ENCODE measurements around the gene PRODH2. TPM values are rescaled to one million over a fixed set of nuclear protein-coding genes. Genes with fewer than 3 reads are reported as not detected.

Gene PRODH2
- total and polyA plus RNA-seq, 3 donors from 2014 or later = 0.99 to 2.7 (median 1.3) TPM

DNA sequence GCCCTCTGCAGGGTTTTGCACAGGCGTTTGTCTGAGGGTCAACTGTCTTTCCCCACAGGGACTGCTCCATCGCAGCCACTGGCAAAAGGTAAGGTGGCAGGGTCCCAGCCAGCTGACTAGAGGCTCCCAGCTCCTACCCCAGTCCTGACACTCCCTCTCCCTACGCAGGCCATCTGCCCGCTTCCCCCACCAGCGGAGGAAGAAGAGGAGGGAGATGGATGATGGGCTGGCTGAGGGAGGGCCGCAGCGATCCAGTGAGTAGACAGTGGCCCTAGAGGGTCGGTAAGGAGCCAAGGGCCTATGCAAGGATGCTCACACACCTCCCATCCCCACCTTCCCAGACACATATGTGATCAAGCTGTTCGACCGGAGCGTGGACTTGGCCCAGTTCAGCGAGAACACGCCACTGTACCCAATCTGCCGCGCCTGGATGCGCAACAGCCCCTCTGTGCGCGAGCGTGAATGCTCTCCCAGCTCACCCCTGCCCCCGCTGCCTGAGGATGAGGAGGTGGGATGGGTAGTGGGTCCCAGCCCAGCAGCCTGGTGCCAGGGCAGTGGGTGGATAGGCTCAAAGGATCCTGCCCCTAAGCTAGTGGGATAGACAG is 59.8 kb downstream of the PRODH2 start:
- intact Hi-C loops (cut with DNase I; ENCODE audit: low total_unique reads) = no loop called here
- Histone ChIP-seq H3K27me3 (no peaks in the 10 kb centered on the region), H3K4me1 (peaks cover 26% of the 10 kb centered on the region), H3K36me3 (ENCODE audit: low read depth, missing control alignments) (no peaks in the 10 kb centered on the region), H3K4me3 (no peak overlapping the region), H3K27ac (no peak overlapping the region), H3K9me3 (no peaks in the 10 kb centered on the region)
- no peak for DNase-seq
- TF ChIP-seq, protein P1, sequence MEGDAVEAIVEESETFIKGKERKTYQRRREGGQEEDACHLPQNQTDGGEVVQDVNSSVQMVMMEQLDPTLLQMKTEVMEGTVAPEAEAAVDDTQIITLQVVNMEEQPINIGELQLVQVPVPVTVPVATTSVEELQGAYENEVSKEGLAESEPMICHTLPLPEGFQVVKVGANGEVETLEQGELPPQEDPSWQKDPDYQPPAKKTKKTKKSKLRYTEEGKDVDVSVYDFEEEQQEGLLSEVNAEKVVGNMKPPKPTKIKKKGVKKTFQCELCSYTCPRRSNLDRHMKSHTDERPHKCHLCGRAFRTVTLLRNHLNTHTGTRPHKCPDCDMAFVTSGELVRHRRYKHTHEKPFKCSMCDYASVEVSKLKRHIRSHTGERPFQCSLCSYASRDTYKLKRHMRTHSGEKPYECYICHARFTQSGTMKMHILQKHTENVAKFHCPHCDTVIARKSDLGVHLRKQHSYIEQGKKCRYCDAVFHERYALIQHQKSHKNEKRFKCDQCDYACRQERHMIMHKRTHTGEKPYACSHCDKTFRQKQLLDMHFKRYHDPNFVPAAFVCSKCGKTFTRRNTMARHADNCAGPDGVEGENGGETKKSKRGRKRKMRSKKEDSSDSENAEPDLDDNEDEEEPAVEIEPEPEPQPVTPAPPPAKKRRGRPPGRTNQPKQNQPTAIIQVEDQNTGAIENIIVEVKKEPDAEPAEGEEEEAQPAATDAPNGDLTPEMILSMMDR (IDR thresholded peaks at IDR 0.05) = no peak
- no peak for TF ChIP-seq POLR2A (IDR thresholded peaks at IDR 0.05)
- 82 to 92% methylated on average over 4 to 20 of the region's 20 CpGs for WGBS, 2 donors

DNA sequence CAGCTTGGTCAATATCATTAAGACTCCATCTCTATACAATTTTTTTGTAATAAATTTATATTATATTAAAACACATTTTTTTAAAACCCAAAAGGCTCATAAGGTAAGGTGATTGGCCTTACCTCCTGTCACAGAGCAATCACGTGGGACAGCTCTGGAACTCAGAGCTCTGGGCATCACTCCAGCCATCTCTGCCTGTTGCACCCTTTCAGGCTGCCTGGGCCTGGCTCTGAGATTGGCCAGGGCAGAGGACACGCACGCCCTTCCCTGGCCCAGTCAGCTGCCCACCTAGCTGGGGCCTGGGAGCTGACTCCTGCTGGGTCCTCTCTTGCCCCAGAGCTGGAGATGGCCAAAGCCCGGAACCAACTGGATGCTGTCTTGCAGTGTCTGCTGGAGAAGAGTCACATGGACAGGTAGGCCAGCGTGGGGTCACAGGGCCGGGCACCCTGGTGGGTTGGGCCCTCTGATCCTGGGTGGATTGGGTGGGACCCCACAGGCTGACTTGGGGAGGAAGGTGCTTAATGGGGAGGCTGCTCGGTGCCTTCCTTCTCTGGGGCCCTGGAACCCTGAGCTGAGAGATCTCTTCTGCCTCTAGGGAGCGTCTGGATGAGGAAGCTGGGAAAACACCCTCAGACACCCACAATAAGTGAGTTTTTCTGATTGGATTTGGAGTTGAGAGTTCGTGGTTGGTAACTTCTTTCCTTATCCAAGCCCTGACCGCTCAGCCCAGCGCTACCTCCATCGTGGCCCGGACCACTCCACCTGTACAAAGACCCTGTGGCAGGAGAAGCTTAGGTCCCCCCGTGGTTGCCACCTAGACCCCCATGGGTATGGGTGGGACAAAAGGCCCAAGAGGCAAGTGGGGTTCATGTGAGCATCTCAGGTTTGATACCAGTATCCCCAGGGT is 60.6 kb downstream of the PRODH2 start:
- Histone ChIP-seq H3K4me1 (peaks cover 22% of the 10 kb centered on the region), H3K9me3 (no peaks in the 10 kb centered on the region), H3K27me3 (no peaks in the 10 kb centered on the region), H3K4me3 (no peak overlapping the region), H3K27ac (no peak overlapping the region), H3K36me3 (ENCODE audit: low read depth, missing control alignments) (no peaks in the 10 kb centered on the region)
- no peak for TF ChIP-seq POLR2A (IDR thresholded peaks at IDR 0.05)
- TF ChIP-seq, protein P1 (IDR thresholded peaks at IDR 0.05) = no peak
- DNase-seq = no peak
- intact Hi-C loops (cut with DNase I; ENCODE audit: low total_unique reads) = no loop called here
- WGBS, 2 donors = 86 to 90% methylated on average over 10 to 14 of the region's 14 CpGs

DNA sequence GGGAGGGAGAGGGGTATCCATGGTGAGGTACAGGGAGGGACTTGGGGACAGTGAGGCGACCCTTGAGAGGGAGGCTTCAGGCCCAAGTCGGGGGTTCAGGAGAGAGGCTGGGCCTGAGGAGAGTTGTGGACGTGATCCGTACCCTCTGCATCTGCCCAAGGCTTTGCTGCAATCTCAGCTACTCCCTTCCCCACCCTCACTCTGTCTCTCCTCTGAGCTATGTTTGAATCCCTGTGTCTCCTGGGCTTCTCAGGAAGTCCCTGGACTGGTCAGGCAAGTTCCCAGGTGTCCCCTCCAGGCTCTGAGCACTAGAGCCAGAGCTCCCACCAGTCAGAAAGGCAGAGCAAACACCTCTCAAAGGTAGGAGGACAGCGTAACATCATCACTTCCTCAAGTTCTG is 62.5 kb downstream of the PRODH2 start:
- no peak overlapping the region for H3K27ac ChIP-seq
- intact Hi-C loops (cut with DNase I; ENCODE audit: low total_unique reads) = no loop called here
- H3K4me1 ChIP-seq = peaks cover 20% of the 10 kb centered on the region
- H3K27me3 ChIP-seq = no peaks in the 10 kb centered on the region
- H3K4me3 ChIP-seq = no peak overlapping the region
- H3K36me3 ChIP-seq (ENCODE audit: low read depth, missing control alignments) = no peaks in the 10 kb centered on the region
- no peaks in the 10 kb centered on the region for H3K9me3 ChIP-seq
- TF ChIP-seq, protein P1 (IDR thresholded peaks at IDR 0.05) = no peak
- no peak for TF ChIP-seq POLR2A (IDR thresholded peaks at IDR 0.05)
- WGBS, 2 donors = 77 to 80% methylated on average over 4 to 5 of the region's 5 CpGs
- DNase-seq = no peak

Other genes with a start within 250 kb of the PRODH2 start
- gene ATP4A, start 249.2 kb downstream of the PRODH2 start, total RNA-seq = 1 to 10 TPM in 1 of 2 donors, under 1 TPM in 1; 0.87 to 1.1 TPM
- gene ATP4A, start 249.2 kb downstream of the PRODH2 start, polyA plus RNA-seq (ENCODE audit: insufficient read depth, low read depth, low replicate concordance) = 1.1 TPM
- under 1 TPM in 1 of 2 donors, not detected in 1; 0.74 TPM for gene PMIS2, start 226.7 kb downstream of the PRODH2 start, total RNA-seq
- 2.0 TPM for gene PMIS2, start 226.7 kb downstream of the PRODH2 start, polyA plus RNA-seq (ENCODE audit: insufficient read depth, low read depth, low replicate concordance)
- 10 to 100 TPM; 25.5 to 33.9 TPM for gene HAUS5, start 200.1 kb downstream of the PRODH2 start, total RNA-seq
- gene HAUS5, start 200.1 kb downstream of the PRODH2 start, polyA plus RNA-seq (ENCODE audit: insufficient read depth, low read depth, low replicate concordance) = 24.4 TPM
- gene RBM42, start 183.8 kb downstream of the PRODH2 start, total RNA-seq = 100 to 1,000 TPM; 105 to 109 TPM
- 64.2 TPM for gene RBM42, start 183.8 kb downstream of the PRODH2 start, polyA plus RNA-seq (ENCODE audit: insufficient read depth, low read depth, low replicate concordance)
- 10 to 100 TPM in 1 of 2 donors, 1 to 10 TPM in 1; 4.8 to 14.4 TPM for gene ETV2, start 171.1 kb downstream of the PRODH2 start, total RNA-seq
- gene ETV2, start 171.1 kb downstream of the PRODH2 start, polyA plus RNA-seq (ENCODE audit: insufficient read depth, low read depth, low replicate concordance) = 27.2 TPM
- gene COX6B1, start 164.5 kb downstream of the PRODH2 start, total RNA-seq = 100 to 1,000 TPM; 198 to 262 TPM
- 322 TPM for gene COX6B1, start 164.5 kb downstream of the PRODH2 start, polyA plus RNA-seq (ENCODE audit: insufficient read depth, low read depth, low replicate concordance)
- under 1 TPM; 0.37 to 0.47 TPM for gene UPK1A, start 146.3 kb downstream of the PRODH2 start, total RNA-seq
- gene UPK1A, start 146.3 kb downstream of the PRODH2 start, polyA plus RNA-seq (ENCODE audit: insufficient read depth, low read depth, low replicate concordance) = 1.0 TPM
- 10 to 100 TPM; 26.1 to 32.5 TPM for gene ZBTB32, start 108.3 kb downstream of the PRODH2 start, total RNA-seq
- gene ZBTB32, start 108.3 kb downstream of the PRODH2 start, polyA plus RNA-seq (ENCODE audit: insufficient read depth, low read depth, low replicate concordance) = 125 TPM
- gene KMT2B, start 94.8 kb downstream of the PRODH2 start, total RNA-seq = 100 to 1,000 TPM; 109 to 110 TPM
- gene KMT2B, start 94.8 kb downstream of the PRODH2 start, polyA plus RNA-seq (ENCODE audit: insufficient read depth, low read depth, low replicate concordance) = 73.3 TPM
- gene IGFLR1, start 70.4 kb downstream of the PRODH2 start, total RNA-seq = 10 to 100 TPM; 15.7 to 15.9 TPM
- 9.9 TPM for gene IGFLR1, start 70.4 kb downstream of the PRODH2 start, polyA plus RNA-seq (ENCODE audit: insufficient read depth, low read depth, low replicate concordance)
- 10 to 100 TPM; 47.2 to 49.6 TPM for gene U2AF1L4, start 67.4 kb downstream of the PRODH2 start, total RNA-seq
- gene U2AF1L4, start 67.4 kb downstream of the PRODH2 start, polyA plus RNA-seq (ENCODE audit: insufficient read depth, low read depth, low replicate concordance) = 45.3 TPM
- gene PSENEN, start 67.2 kb downstream of the PRODH2 start, total RNA-seq = 100 to 1,000 TPM; 100 to 121 TPM
- 303 TPM for gene PSENEN, start 67.2 kb downstream of the PRODH2 start, polyA plus RNA-seq (ENCODE audit: insufficient read depth, low read depth, low replicate concordance)
- gene LIN37, start 64.3 kb downstream of the PRODH2 start, total RNA-seq = 10 to 100 TPM; 30.2 TPM
- gene LIN37, start 64.3 kb downstream of the PRODH2 start, polyA plus RNA-seq (ENCODE audit: insufficient read depth, low read depth, low replicate concordance) = 24.8 TPM
- 10 to 100 TPM; 50.9 to 57.1 TPM for gene HSPB6, start 55.8 kb downstream of the PRODH2 start, total RNA-seq
- 146 TPM for gene HSPB6, start 55.8 kb downstream of the PRODH2 start, polyA plus RNA-seq (ENCODE audit: insufficient read depth, low read depth, low replicate concordance)
- 10 to 100 TPM; 48.3 to 72.0 TPM for gene PROSER3, start 54.7 kb downstream of the PRODH2 start, total RNA-seq
- 75.9 TPM for gene PROSER3, start 54.7 kb downstream of the PRODH2 start, polyA plus RNA-seq (ENCODE audit: insufficient read depth, low read depth, low replicate concordance)
- 100 to 1,000 TPM in 1 of 2 donors, 10 to 100 TPM in 1; 56.2 to 133 TPM for gene ARHGAP33, start 37.3 kb downstream of the PRODH2 start, total RNA-seq
- gene ARHGAP33, start 37.3 kb downstream of the PRODH2 start, polyA plus RNA-seq (ENCODE audit: insufficient read depth, low read depth, low replicate concordance) = 46.6 TPM
- 1 to 10 TPM; 1.8 to 2.7 TPM for gene NPHS1, start 39.7 kb upstream of the PRODH2 start, total RNA-seq
- gene NPHS1, start 39.7 kb upstream of the PRODH2 start, polyA plus RNA-seq (ENCODE audit: insufficient read depth, low read depth, low replicate concordance) = 3.8 TPM
- under 1 TPM; 0.56 to 0.87 TPM for gene KIRREL2, start 44.1 kb upstream of the PRODH2 start, total RNA-seq
- gene KIRREL2, start 44.1 kb upstream of the PRODH2 start, polyA plus RNA-seq (ENCODE audit: insufficient read depth, low read depth, low replicate concordance) = 0.84 TPM
- gene APLP1, start 55.7 kb upstream of the PRODH2 start, total RNA-seq = 10 to 100 TPM; 45.7 to 54.3 TPM
- 37.9 TPM for gene APLP1, start 55.7 kb upstream of the PRODH2 start, polyA plus RNA-seq (ENCODE audit: insufficient read depth, low read depth, low replicate concordance)
- 1 to 10 TPM; 3.8 to 6.0 TPM for gene NFKBID, start 87.7 kb upstream of the PRODH2 start, total RNA-seq
- 2.8 TPM for gene NFKBID, start 87.7 kb upstream of the PRODH2 start, polyA plus RNA-seq (ENCODE audit: insufficient read depth, low read depth, low replicate concordance)
- gene HCST, start 89.7 kb upstream of the PRODH2 start, total RNA-seq = 1 to 10 TPM in 1 of 2 donors, under 1 TPM in 1; 0.87 to 3.5 TPM
- gene HCST, start 89.7 kb upstream of the PRODH2 start, polyA plus RNA-seq (ENCODE audit: insufficient read depth, low read depth, low replicate concordance) = 16.8 TPM
- 10 to 100 TPM in 1 of 2 donors, 1 to 10 TPM in 1; 2.9 to 21.7 TPM for gene TYROBP, start 95.5 kb upstream of the PRODH2 start, total RNA-seq
- 77.5 TPM for gene TYROBP, start 95.5 kb upstream of the PRODH2 start, polyA plus RNA-seq (ENCODE audit: insufficient read depth, low read depth, low replicate concordance)
- gene LRFN3, start 123.5 kb upstream of the PRODH2 start, total RNA-seq = 10 to 100 TPM; 27.6 to 31.7 TPM
- 12.7 TPM for gene LRFN3, start 123.5 kb upstream of the PRODH2 start, polyA plus RNA-seq (ENCODE audit: insufficient read depth, low read depth, low replicate concordance)
- 10 to 100 TPM; 40.6 to 55.0 TPM for gene SDHAF1, start 182.3 kb upstream of the PRODH2 start, total RNA-seq
- gene SDHAF1, start 182.3 kb upstream of the PRODH2 start, polyA plus RNA-seq (ENCODE audit: insufficient read depth, low read depth, low replicate concordance) = 13.0 TPM
- gene SYNE4, start 196.0 kb upstream of the PRODH2 start, total RNA-seq = 1 to 10 TPM in 1 of 2 donors, under 1 TPM in 1; 0.68 to 1.3 TPM
- gene SYNE4, start 196.0 kb upstream of the PRODH2 start, polyA plus RNA-seq (ENCODE audit: insufficient read depth, low read depth, low replicate concordance) = 1.8 TPM
- gene ALKBH6, start 201.4 kb upstream of the PRODH2 start, total RNA-seq = 10 to 100 TPM; 22.8 to 26.3 TPM
- gene ALKBH6, start 201.4 kb upstream of the PRODH2 start, polyA plus RNA-seq (ENCODE audit: insufficient read depth, low read depth, low replicate concordance) = 11.9 TPM
- 10 to 100 TPM; 20.7 to 24.2 TPM for gene CLIP3, start 220.0 kb upstream of the PRODH2 start, total RNA-seq
- gene CLIP3, start 220.0 kb upstream of the PRODH2 start, polyA plus RNA-seq (ENCODE audit: insufficient read depth, low read depth, low replicate concordance) = 18.2 TPM
- gene THAP8, start 241.4 kb upstream of the PRODH2 start, total RNA-seq = 10 to 100 TPM; 25.0 to 34.2 TPM
- 25.8 TPM for gene THAP8, start 241.4 kb upstream of the PRODH2 start, polyA plus RNA-seq (ENCODE audit: insufficient read depth, low read depth, low replicate concordance)
- 100 to 1,000 TPM in 1 of 2 donors, 10 to 100 TPM in 1; 72.3 to 106 TPM for gene WDR62, start 242.1 kb upstream of the PRODH2 start, total RNA-seq
- 178 TPM for gene WDR62, start 242.1 kb upstream of the PRODH2 start, polyA plus RNA-seq (ENCODE audit: insufficient read depth, low read depth, low replicate concordance)

All from testis (tissue), 3 donors.